Measurements from ENCODE around the gene OLFML2A.

Gene OLFML2A

GRCh38 chr9:124795881-124796431 is 19.0 kb downstream of the OLFML2A start:
- Histone ChIP-seq H3K4me3 (ENCODE audit: insufficient read depth, low read depth, low read length) (no peak overlapping the region), H3K27ac (ENCODE audit: insufficient read depth, low read depth, low read length, poor library complexity, severe bottlenecking) (no peak overlapping the region), H3K9me3 (ENCODE audit: control insufficient read depth, low read length) (no peaks in the 10 kb centered on the region), H3K36me3 (ENCODE audit: control insufficient read depth, insufficient read depth, low read length) (no peaks in the 10 kb centered on the region), H3K4me1 (ENCODE audit: control insufficient read depth, insufficient read depth, low read length) (peaks cover 12% of the 10 kb centered on the region), H3K27me3 (ENCODE audit: control insufficient read depth, insufficient read depth, low read length, poor library complexity, severe bottlenecking) (no peaks in the 10 kb centered on the region)
- 65 to 68% methylated on average over 9 of the region's 9 CpGs for WGBS, 2 experiments

DNA sequence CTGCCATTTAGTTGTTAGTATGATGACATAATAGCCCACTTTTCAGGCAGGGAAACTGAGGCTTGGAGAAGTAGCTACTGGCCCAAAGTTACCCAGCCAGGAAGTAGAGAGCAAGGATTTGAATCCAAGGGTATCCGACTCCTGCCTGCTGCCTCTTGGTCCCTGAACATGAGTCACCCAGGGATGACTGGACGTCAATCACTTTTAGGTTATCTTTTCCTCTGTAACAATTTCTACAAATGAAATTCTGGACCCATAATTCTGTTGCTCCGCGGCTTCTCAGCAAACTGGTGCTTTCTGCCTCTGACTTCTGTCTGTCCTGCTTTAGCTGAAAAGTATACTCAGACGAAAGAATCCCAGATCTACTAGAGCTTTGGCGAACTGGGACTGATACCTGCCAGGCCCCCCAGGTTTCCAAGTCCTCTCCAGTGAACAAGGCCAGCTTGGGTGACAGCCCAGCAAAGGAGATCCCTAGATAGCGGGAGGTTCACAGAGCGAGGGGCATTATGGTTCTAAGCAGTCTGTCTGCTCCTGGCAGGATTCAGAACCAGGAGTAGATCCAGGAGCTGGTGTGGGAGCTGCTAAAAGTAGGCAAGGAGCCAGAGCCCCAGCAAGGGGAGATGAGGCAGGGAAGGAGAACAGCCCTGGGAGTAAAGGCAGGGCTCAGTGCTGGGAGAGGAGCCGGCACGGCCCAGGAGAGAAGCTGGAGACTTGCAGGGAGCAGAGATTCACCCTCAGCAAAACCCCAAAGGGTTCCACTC is 20.6 kb downstream of the OLFML2A start:
- H3K27ac ChIP-seq (ENCODE audit: insufficient read depth, low read depth, low read length, poor library complexity, severe bottlenecking): no peak overlapping the region
- H3K27me3 ChIP-seq (ENCODE audit: control insufficient read depth, insufficient read depth, low read length, poor library complexity, severe bottlenecking): no peaks in the 10 kb centered on the region
- peaks cover 8% of the 10 kb centered on the region for H3K4me1 ChIP-seq (ENCODE audit: control insufficient read depth, insufficient read depth, low read length)
- WGBS, 2 experiments: 92 to 94% methylated on average over 10 of the region's 10 CpGs
- H3K9me3 ChIP-seq (ENCODE audit: control insufficient read depth, low read length): no peaks in the 10 kb centered on the region
- H3K4me3 ChIP-seq (ENCODE audit: insufficient read depth, low read depth, low read length): no peak overlapping the region
- H3K36me3 ChIP-seq (ENCODE audit: control insufficient read depth, insufficient read depth, low read length): no peaks in the 10 kb centered on the region

- no peak overlapping the region for H3K27ac ChIP-seq (ENCODE audit: insufficient read depth, low read depth, low read length, poor library complexity, severe bottlenecking)
- H3K36me3 ChIP-seq (ENCODE audit: control insufficient read depth, insufficient read depth, low read length): no peaks in the 10 kb centered on the region
- H3K4me1 ChIP-seq (ENCODE audit: control insufficient read depth, insufficient read depth, low read length): no peaks in the 10 kb centered on the region
- no peaks in the 10 kb centered on the region for H3K9me3 ChIP-seq (ENCODE audit: control insufficient read depth, low read length)
- H3K27me3 ChIP-seq (ENCODE audit: control insufficient read depth, insufficient read depth, low read length, poor library complexity, severe bottlenecking): no peaks in the 10 kb centered on the region
- WGBS, 2 experiments: 83% methylated on average over 13 of the region's 13 CpGs
- H3K4me3 ChIP-seq (ENCODE audit: insufficient read depth, low read depth, low read length): no peak overlapping the region
Measured at GRCh38 chr9:124799274-124800006, 22.5 kb downstream of the OLFML2A start.

- WGBS, 2 experiments: 81 to 82% methylated on average over 15 of the region's 15 CpGs
- no peaks in the 10 kb centered on the region for H3K4me1 ChIP-seq (ENCODE audit: control insufficient read depth, insufficient read depth, low read length)
- no peaks in the 10 kb centered on the region for H3K36me3 ChIP-seq (ENCODE audit: control insufficient read depth, insufficient read depth, low read length)
- no peaks in the 10 kb centered on the region for H3K27me3 ChIP-seq (ENCODE audit: control insufficient read depth, insufficient read depth, low read length, poor library complexity, severe bottlenecking)
- no peak overlapping the region for H3K4me3 ChIP-seq (ENCODE audit: insufficient read depth, low read depth, low read length)
- no peaks in the 10 kb centered on the region for H3K9me3 ChIP-seq (ENCODE audit: control insufficient read depth, low read length)
- H3K27ac ChIP-seq (ENCODE audit: insufficient read depth, low read depth, low read length, poor library complexity, severe bottlenecking): no peak overlapping the region
Measured at GRCh38 chr9:124800306-124801259, 23.6 kb downstream of the OLFML2A start.

- Histone ChIP-seq H3K4me3 (ENCODE audit: insufficient read depth, low read depth, low read length) (no peak overlapping the region), H3K4me1 (ENCODE audit: control insufficient read depth, insufficient read depth, low read length) (no peaks in the 10 kb centered on the region), H3K27ac (ENCODE audit: insufficient read depth, low read depth, low read length, poor library complexity, severe bottlenecking) (no peak overlapping the region), H3K36me3 (ENCODE audit: control insufficient read depth, insufficient read depth, low read length) (no peaks in the 10 kb centered on the region), H3K9me3 (ENCODE audit: control insufficient read depth, low read length) (no peaks in the 10 kb centered on the region), H3K27me3 (ENCODE audit: control insufficient read depth, insufficient read depth, low read length, poor library complexity, severe bottlenecking) (no peaks in the 10 kb centered on the region)
- 96 to 97% methylated on average over 6 of the region's 6 CpGs for WGBS, 2 experiments
Measured at GRCh38 chr9:124801356-124801755, 24.4 kb downstream of the OLFML2A start.

GRCh38 chr9:124802426-124802825 is 25.5 kb downstream of the OLFML2A start:
- Histone ChIP-seq H3K4me1 (ENCODE audit: control insufficient read depth, insufficient read depth, low read length) (no peaks in the 10 kb centered on the region), H3K9me3 (ENCODE audit: control insufficient read depth, low read length) (no peaks in the 10 kb centered on the region), H3K27me3 (ENCODE audit: control insufficient read depth, insufficient read depth, low read length, poor library complexity, severe bottlenecking) (no peaks in the 10 kb centered on the region), H3K4me3 (ENCODE audit: insufficient read depth, low read depth, low read length) (no peak overlapping the region), H3K36me3 (ENCODE audit: control insufficient read depth, insufficient read depth, low read length) (no peaks in the 10 kb centered on the region), H3K27ac (ENCODE audit: insufficient read depth, low read depth, low read length, poor library complexity, severe bottlenecking) (no peak overlapping the region)
- WGBS, 2 experiments: 91 to 95% methylated on average over 3 of the region's 3 CpGs

- no peak overlapping the region for H3K27ac ChIP-seq (ENCODE audit: insufficient read depth, low read depth, low read length, poor library complexity, severe bottlenecking)
- 93 to 98% methylated on average over 8 of the region's 8 CpGs for WGBS, 2 experiments
- no peak overlapping the region for H3K4me3 ChIP-seq (ENCODE audit: insufficient read depth, low read depth, low read length)
- no peaks in the 10 kb centered on the region for H3K4me1 ChIP-seq (ENCODE audit: control insufficient read depth, insufficient read depth, low read length)
- H3K27me3 ChIP-seq (ENCODE audit: control insufficient read depth, insufficient read depth, low read length, poor library complexity, severe bottlenecking): no peaks in the 10 kb centered on the region
- H3K9me3 ChIP-seq (ENCODE audit: control insufficient read depth, low read length): no peaks in the 10 kb centered on the region
- H3K36me3 ChIP-seq (ENCODE audit: control insufficient read depth, insufficient read depth, low read length): no peaks in the 10 kb centered on the region
Measured at GRCh38 chr9:124803911-124804310, 27.0 kb downstream of the OLFML2A start.

DNA sequence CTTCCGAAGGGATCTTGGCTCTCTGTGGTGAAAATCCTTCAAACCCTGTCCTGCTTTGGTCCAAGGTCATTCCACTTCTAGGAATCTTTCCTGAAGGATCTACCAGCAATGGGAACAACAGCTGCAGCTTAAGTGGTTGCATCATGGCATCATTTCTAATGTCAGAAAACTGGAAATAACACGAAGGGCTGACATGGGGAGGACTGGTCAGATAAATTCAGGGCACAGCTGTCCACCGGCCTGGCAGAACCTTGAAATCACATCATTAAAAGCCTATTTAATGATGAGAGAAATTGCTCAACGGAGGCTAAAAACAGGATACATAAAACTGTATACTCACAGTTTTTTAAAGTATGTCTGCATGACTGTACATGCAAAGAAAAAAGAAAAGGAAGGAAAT is 28.3 kb downstream of the OLFML2A start:
- peaks cover under 1% of the 10 kb centered on the region for H3K4me1 ChIP-seq (ENCODE audit: control insufficient read depth, insufficient read depth, low read length)
- H3K27me3 ChIP-seq (ENCODE audit: control insufficient read depth, insufficient read depth, low read length, poor library complexity, severe bottlenecking): no peaks in the 10 kb centered on the region
- 94 to 99% methylated on average over 3 to 4 of the region's 4 CpGs for WGBS, 2 experiments
- H3K27ac ChIP-seq (ENCODE audit: insufficient read depth, low read depth, low read length, poor library complexity, severe bottlenecking): no peak overlapping the region
- no peaks in the 10 kb centered on the region for H3K9me3 ChIP-seq (ENCODE audit: control insufficient read depth, low read length)
- H3K36me3 ChIP-seq (ENCODE audit: control insufficient read depth, insufficient read depth, low read length): no peaks in the 10 kb centered on the region
- H3K4me3 ChIP-seq (ENCODE audit: insufficient read depth, low read depth, low read length): no peak overlapping the region

DNA sequence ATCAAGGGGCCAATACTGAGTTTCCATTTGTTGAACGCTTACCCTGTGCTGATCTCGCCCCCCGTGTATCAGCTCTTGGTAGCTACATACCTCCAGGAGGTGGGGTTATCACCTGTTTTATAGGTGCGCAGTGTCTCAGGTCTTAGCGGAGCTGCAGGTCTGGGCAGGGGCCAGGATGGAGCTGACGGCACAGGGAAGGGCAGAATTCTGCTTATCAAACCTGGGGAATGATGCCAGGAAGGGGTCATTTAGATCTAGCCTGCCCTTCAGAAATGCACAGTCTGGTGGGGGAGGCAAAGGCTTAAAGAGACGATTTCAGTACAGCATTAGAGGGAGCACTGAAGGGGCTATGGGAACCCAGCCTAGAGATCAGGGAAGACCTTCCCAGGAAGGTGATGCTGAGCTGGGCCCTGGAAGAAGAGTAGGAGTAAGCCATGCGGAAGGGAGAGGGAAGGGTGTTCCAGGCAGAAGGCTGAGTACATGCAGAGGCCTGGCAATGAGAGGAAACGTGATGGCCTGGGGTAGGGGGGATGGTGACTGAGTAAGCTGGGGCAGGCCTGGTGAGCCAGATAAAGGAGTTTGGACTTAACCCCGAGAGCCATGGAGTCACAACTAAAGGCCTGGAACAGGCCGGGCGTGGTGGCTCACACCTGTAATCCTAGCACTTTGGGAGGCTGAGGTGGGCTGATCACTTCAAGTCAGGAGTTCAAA is 31.5 kb downstream of the OLFML2A start:
- Histone ChIP-seq H3K4me3 (ENCODE audit: insufficient read depth, low read depth, low read length) (no peak overlapping the region), H3K36me3 (ENCODE audit: control insufficient read depth, insufficient read depth, low read length) (no peaks in the 10 kb centered on the region), H3K27ac (ENCODE audit: insufficient read depth, low read depth, low read length, poor library complexity, severe bottlenecking) (no peak overlapping the region), H3K4me1 (ENCODE audit: control insufficient read depth, insufficient read depth, low read length) (peaks cover 29% of the 10 kb centered on the region), H3K9me3 (ENCODE audit: control insufficient read depth, low read length) (no peaks in the 10 kb centered on the region), H3K27me3 (ENCODE audit: control insufficient read depth, insufficient read depth, low read length, poor library complexity, severe bottlenecking) (no peaks in the 10 kb centered on the region)
- WGBS, 2 experiments: 92% methylated on average over 12 of the region's 12 CpGs

All from ectodermal cell (in vitro differentiated cells).